Measurements from ENCODE around the gene NIM1K.

- TF ChIP-seq CTCF (IDR thresholded peaks at IDR 0.05) (no peak), POLR2A (IDR thresholded peaks at IDR 0.05) (no peak)
Measured at GRCh38 chr5:43243270-43243669, 51.2 kb downstream of the NIM1K start.

All from vagina (tissue), 2 donors.